ENCODE measurements around the gene CALN1. TPM values are rescaled to one million over a fixed set of nuclear protein-coding genes. Genes with fewer than 3 reads are reported as not detected.

The CALN1 gene
- total RNA-seq, 1 experiment from 2014 or later: not detected

DNA sequence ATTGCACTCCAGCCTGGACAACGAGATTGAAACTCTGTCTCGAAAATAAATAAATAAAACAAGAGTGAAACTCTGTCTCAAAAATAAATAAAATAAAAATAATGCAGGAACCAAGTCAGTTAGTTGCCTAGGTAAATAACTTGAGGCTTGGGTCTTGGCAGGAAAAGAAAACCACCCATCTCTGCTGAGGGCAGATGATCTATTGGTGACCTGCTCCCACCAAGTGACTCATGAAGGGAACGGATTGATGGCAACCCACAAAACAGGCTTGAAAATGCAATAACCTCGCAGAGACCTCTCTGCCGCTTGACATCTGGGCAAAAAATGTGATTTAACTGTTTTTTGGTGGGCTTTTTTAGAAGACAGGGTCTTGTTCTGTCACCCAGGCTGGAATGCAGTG lies 86.6 kb downstream of the CALN1 start:
- no peak for DNase-seq (ENCODE audit: low read depth)

DNA sequence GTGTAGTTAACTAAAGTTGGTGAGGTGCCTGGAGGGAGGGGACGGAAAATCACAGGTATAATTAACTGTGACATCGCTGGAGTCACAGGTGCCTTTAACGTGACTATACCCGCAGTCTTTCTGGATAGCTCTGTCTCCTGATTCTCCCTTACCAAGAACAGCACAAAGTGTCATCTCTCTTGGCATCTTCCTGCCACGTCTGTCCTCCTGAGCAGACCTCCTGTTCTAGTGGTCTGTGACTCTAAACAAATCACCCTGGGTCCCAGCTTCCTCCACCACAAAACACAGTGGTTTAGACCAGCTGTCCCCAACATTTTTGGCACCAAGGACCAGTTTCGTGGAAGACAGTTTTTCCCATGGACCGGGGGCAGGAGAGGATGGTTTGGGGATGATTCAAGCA lies 90.5 kb downstream of the CALN1 start:
- no peak for DNase-seq (ENCODE audit: low read depth)

DNA sequence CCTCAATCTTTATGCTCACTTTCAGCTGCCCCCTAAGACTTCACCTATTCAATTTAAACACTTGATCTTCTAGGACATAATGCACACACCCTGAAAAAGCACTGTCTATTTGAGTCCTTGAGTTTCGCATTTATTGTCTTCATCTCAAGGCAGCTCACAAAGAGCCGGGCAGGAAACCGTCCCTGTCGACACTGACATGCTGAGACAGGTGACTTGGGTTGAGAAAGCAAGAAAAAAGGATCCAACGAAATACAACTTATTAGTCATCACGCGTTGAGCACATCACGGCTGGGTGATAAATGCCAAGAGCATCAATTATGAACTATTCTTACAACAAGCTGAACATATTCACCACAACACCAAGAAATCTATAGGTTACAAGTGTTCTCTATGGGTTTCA lies 91.1 kb downstream of the CALN1 start:
- no peak for DNase-seq (ENCODE audit: low read depth)

DNA sequence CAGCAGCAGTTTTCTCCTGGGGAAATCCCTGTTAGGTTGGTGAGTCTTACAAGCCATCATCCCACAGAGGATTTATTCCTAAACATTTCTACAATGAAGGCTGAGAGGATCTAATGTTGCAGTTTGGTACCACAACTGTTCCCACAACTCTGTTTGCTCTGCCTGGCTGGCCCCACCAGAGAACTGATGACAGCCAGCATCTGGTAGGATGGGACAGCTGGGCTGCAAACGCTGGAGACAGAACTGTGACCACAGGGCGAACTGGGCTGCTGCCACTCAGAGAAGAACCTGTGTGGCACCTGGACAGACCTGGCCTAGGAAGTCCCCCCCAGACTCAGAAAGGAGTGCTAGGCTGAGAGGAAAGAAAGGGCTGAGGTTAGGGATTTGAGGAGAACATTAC lies 94.8 kb downstream of the CALN1 start:
- DNase-seq (ENCODE audit: low read depth): no peak

DNA sequence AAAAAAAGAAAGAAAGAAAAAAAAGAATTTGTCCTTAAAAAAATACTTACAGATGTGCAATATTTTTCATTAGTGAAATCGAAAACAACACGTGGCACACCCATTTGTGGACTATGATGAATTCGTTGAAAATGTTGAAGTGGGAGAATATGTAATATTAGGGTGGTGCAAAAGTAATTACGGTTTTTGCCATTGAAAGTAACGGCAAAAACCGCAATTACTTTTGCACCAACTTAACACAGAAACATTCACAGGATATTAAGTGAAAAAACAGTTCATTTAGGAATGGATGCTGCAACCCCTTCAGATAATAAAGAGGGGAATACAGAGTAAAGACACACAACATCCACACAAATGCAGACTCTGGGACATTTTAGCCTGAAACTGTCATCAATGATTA lies 96.0 kb downstream of the CALN1 start:
- DNase-seq (ENCODE audit: low read depth): no peak

DNA sequence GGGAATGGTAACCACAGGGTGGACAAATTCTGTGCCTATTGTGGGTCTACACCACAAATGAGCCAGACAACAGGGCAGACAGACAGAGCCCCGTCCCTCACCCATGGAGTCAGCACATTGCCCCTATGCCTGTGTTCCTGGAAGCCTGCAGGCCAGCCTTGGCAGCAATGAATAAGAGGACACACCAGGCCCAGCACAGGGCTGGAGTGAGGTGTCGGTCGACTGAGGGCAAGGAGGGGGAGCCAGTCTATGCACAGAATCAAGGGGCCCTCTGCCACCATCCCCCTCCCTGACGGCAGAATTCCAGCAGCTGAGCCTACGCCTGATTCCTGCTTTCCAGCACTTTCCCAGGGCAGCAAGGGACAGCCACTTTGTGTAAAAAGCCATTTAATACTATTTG lies 98.2 kb downstream of the CALN1 start:
- no peak for DNase-seq (ENCODE audit: low read depth)

DNA sequence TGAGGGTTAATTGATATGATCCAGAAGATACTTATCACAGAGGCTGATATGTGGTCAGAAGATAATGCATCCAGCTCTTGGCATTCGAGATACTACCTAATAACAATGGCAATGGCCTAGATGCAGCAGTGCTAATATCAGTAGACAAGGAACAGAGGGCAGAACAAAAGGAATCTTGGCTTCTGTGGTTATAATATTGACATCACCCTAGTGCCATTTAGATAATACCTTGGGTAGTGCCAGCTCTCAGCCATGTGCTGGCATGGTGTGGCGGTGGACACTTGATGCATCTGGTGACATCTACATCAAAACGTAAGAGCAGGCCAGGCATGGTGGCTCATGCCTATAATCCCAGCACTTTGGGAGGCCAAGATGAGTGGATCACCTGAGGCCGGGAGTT lies 101.8 kb downstream of the CALN1 start:
- DNase-seq (ENCODE audit: low read depth): no peak

DNA sequence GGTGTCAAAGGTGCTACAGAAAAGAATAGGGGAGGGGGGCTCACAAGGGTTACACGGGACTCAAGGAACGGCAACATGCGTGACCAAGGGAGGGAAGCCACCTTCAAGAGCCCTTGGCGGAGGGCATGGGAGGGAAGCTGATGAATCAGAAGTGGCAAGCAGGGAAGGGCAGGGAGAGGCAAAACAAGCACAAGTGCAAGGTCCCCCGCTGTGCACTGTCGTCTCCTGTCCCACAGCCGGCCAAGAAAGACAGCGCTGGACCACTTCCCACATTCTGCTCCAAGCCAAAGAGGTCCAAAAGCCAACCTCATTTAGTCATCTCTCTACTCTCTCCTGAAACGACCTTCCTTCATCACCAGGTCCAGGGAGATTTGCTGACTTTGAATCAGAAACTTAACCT lies 102.7 kb downstream of the CALN1 start:
- no peak for DNase-seq (ENCODE audit: low read depth)

DNA sequence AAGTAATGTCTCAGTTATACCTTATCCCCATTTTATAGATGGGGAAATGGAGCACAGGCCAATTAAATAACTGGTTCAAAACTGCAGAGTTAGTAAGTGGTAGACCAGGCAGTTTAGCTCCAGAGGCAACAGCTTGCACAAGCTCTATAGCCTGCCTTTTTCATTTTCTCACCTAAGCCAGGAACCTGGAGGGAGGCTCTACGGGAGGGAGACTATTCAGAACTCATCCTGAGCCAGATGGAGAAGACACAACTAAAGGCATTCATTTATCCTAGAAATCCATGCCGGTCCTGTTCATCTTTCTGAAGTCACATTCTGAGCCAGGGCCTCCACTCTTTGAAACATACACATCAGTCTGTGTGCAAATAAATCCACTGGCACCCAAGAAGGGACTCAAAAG lies 103.2 kb downstream of the CALN1 start:
- DNase-seq (ENCODE audit: low read depth): no peak

DNA sequence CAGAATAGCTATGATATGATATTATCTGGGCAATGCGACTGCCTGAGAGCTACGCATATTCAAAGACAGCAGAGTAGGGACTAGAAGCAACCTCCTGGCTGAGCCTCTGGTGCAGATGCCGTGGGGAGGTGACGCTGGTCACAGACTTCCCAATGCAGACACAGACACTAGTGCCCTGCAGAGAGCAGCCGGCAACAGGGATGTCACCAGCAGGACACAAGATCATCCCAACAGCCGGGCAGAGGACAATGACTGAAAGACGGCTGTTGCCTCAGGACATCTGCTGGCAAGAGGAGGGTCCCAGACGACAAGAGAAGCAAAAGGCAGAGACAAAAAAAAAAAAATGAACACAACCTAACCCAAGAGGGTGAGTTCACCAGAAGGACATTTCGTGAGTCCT lies 104.6 kb downstream of the CALN1 start:
- DNase-seq (ENCODE audit: low read depth): no peak

DNA sequence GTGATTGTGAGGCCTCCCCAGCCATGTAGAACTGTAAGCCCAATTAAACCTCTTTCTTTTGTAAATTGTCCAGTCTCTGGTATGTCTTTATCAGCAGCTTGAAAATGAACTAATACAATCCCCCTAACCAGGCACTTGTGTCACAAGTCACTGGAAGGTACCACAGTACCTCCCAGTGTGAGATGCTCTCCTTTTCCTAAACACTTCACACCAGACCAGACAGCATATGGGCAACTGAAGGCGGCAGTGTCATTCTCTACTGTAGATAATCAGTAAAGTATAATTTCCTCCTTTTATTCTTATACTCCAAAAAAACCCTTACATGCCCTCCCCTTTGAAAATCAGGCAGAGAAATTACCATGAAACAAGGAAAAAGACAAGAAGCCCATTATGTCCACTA lies 113.2 kb downstream of the CALN1 start:
- no peak for DNase-seq (ENCODE audit: low read depth)

DNA sequence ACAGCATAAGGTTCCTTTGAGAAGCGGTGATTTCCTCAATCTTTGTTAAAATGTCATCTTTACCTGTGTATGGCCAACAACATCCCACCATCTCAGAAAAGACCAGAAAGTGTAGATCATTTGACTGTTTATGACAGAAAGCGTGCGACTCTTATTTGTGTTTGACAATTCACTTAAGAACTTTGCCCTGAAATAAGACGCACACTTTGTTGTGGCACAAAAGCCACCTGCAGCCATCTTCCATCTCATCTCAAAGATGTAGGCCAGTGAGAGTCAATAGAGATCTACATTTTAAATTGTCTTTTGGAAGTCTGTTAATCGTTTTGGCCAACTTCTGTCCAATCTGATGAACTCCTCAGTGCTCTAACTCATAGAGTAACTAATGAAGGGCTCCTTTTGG lies 114.0 kb downstream of the CALN1 start:
- no peak for DNase-seq (ENCODE audit: low read depth)

DNA sequence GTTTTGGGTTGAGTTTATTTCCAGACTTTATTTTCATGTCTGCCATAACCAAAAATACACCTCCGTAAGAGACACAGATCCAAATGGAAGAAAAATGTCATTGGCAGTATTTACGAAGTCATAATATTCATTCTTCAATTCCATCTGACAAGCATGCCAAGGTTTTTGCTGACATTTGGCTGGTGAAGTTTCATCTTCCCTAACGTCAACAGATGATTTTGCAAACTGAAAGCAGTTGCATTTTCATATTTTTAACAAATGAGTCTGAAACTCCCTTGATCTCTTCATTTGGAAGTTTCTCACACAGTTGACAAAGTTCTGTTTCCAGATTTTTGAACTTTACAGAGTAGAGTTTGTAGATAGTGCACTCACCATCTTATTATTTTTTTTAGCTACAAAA lies 114.5 kb downstream of the CALN1 start:
- no peak for DNase-seq (ENCODE audit: low read depth)

DNA sequence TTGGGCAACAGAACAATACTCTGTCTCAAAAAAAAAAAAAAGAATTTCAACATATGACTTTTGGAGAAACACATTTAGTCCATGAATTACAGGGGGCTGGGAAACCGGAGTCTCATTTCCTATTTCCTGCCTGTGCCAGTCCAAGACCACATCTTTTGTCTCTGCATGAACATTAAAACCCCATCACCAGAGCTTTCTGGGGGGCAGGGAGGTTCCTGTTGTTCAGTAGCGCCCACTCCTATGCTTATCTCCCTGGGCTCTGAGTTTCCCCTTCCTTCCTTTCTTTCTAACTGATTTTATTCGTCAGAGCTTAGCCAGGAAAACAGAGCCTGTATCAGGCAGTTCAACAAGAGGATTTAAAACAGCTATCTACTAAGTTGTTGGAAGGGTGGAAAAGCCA lies 119.3 kb downstream of the CALN1 start:
- DNase-seq (ENCODE audit: low read depth): no peak

DNA sequence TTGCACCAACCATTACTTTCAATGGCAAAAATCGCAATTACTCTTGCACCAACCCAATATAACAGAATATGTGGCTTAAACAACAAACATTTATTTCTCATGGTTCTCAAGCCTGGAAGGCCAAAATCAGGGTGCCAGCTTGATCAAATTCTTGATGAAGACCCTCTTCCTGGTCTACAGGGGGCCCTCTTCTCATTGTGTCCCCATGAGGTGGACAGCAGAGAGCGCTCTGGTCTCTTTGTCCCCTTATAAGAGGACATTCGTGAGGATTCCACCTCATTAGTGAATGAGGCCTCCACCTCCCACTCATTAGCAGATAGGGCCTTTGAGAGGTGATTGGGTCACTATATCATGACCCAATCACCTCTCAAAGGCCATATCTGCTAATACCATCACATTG lies 120.0 kb downstream of the CALN1 start:
- DNase-seq (ENCODE audit: low read depth): no peak

DNA sequence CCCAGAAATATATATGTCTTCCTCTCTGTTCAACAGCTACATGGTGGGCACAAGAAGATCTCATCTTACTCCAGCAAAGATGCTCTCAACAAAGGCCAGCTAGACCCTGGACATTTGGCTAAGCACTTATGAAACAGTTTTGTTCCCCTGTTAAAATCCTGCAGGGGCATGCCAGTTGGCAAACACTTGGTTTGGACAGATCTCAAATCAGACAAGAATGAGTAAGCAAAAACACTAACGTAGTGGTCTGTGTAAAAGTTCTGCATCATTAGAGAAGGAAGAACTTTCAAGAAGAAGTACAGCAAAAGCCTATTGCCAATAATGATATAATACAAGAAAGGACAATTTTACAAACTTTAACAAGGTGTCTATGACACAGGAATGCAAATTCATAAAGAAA lies 125.6 kb downstream of the CALN1 start:
- DNase-seq (ENCODE audit: low read depth): no peak

DNA sequence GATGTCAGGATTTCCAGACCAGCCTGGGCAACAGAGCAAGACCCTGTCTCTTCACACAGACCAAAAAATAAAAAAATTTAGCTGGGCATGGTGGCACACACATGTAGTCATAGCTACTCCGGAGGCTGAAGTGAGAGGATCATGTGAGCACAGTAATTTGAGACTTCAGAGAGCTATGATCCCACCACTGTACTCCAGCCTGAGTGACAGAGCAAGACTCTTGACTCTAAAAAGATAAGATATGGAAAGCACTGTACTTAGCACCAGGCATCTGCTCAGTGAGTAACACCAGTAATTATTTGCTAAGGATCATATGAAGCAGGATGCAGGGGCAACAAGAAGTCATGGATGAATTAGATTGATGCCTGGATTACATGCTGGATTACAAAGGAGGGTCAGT lies 128.8 kb downstream of the CALN1 start:
- no peak for DNase-seq (ENCODE audit: low read depth)

DNA sequence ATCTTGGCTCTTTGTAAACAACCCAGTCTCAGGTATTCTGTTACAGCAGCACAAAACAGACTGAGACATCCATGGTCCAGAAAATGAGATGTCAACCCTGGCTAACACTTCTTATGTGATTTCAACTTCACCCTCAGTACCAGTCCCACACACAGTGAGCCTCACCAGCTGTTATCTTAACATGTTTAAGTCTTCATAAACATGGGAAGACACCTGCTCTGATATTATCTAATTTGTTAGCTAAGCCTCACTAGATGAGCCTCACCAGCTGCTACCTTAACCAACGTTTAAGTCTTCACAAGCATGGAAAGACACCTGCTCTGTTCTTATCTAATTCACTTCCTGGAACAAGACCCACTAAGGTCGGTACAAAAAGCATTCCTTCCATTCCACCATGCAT lies 130.8 kb downstream of the CALN1 start:
- no peak for DNase-seq (ENCODE audit: low read depth)

DNA sequence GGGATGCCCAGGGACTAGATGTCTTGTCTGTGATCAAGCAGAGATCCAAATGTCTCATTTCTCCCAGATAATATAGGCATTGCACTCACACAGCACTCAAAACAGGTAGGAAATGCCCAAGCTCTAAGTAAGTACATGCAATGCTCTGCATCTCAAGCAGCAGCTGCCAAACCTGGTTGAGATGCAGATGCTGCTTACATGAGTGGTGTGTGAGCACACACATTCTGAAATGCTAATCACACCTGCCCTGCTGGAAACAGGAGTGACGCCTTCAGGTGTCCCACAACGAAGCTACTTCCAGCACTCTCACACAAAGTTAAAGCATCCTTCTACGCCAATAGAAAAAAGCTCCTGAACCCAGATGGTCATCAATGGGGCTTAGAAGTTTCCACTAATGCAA lies 132.9 kb downstream of the CALN1 start:
- DNase-seq (ENCODE audit: low read depth): no peak

DNA sequence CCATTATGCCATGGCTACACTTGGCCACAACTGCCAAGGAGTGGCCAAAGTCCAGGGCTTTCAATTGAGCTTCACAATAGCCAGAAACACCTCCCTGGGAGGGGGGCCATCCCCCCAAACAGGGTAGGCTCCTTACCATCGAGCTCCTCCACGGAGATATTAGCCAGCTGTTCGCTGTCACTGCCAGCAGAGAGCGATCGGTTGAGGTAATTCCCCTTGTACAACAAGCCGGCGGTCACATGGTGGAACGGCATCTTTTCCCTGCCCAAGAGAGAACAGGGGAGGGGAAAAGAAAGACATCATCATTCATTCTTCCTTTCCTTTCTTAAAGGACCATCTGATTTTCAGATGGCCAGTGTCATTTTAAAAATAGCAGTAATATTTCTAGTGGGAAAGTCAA lies 133.6 kb downstream of the CALN1 start:
- no peak for DNase-seq (ENCODE audit: low read depth)

DNA sequence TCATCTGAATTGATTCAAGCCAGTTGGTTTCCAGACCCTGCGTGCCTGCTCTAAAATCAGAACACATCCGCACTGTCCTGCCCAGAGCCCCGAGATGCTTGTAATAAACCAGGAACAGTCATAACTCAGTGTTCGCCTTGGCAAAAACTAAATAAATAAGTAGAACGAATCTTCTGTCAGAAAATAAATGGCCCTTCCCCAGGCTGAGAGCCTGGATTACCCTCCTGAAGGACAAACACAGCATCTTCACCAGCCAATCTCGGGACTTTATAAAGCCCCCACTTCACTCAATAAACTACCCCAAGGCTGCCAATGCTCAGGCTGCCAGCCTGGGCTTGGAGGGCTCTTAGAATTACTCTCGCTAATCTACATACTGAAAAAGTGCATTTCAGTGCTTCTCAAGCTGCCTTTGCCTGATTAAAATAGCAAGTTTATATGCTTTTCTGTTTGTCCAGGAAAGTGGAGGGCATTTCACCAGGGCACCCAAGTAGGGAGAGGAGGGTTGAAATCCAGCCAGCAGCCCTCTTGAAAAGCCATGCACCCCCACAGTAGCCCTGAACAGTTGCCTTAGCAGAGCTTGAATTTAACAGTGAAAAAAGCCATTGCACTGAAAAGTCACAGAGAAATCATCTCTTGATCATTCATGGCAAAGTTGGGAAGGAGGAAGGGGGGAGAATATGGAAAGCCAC lies 136.6 kb downstream of the CALN1 start:
- no peak for DNase-seq (ENCODE audit: low read depth)

DNA sequence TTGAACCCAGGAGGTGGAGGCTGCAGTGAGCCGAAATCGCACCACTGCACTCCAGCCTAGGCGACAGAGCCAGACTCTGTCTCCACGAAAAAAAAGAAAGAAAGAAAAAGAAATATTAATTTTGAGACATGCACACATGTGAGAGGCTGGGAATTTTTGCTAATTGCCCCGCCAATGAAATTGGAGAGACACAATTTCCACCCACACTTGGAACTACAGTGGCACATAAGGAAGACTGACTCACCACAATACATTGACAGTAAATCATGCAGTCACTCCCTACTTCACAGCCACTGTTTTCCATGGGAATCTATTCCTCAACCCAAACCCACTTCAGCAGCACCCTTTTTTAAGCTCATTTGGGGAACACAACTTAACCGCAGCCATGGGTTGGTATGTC lies 139.7 kb downstream of the CALN1 start:
- DNase-seq (ENCODE audit: low read depth): no peak

DNA sequence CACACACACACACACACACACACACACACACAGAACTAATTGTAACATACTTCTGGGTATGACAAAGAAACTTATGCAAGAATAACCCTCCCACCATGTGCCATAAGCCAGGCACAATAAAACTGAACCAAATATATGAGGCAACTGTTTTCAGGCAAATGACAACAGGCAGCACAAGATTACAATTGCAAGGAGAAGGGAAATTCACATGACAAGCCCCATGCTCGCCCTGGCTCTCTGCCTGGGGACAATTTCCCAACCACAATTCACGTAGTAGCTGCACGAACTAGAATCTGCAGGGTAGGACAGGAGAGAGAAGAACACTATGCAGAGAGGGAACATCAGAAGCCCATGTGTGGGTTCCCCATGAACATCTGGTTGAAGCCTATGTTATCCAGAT lies 143.3 kb downstream of the CALN1 start:
- DNase-seq (ENCODE audit: low read depth): no peak

DNA sequence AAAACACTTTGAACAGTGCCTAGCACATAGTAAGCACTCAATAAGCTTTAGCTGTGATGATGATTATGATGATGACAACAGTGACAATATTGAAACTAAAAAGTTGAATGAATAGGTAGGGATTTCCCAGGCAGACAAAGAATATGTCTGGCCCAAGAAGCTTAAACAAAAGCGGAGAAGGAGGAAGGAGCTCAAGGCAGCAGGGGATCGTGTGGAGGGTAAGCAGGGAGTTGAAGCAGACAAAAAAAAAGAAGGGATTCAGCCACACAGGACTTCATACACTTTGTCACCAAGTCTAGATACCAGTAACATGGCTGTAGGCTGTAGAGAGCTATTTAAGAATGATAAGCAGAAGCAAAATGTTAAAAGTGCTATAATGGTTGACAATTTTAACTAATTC lies 144.0 kb downstream of the CALN1 start:
- no peak for DNase-seq (ENCODE audit: low read depth)
